ENCODE data around the gene UVSSA.

UVSSA gene

DNA sequence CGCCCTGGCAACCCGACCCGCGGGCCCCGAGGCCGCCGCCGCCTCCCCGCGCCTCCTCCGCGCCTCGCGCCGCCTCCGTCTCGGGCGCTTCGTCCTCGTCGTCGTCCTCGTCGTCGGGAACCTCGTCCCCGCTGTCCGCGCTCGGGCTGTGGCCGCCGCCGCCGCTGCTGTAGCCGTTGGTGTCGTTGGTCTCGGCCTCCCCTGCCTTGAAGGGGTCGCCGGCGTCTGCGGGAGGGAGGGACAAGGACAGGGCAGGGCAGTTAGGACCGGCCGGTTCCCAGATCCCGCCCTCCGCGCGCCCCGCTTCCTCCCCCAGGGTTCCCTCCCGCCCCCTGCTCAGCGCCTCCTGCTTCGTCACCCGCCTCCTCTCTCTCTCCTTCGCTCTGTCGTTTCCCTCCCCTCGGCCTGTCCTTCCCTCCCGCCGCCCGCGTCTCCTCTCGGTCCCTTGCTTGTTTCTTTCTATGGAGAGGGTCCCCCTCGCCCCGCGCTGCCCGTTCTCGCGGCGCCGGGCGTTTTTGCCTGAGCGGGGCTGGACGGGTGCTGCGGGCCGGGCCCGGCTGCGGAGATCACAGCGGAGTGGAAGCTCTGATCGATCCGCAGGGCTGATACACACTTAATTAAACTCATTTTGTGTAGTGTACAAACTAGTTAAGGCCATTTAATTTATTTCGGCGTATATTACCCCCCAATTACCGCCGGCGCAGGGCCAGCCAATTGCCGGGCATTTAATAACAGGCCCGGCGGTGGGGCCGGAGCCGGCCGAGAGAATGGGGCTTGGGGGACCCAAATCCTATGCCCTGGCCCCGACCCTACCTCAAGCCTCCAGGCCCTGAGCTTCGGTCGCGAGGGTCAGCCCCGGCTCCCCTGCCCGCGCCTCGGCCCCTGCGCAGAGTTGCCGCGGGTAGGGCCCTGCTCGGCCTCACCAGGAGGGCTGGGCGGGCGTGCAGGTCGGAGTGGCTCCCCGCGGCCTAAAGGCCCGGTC is 56.9 kb downstream of the UVSSA start:
- H3K9me3 ChIP-seq (ENCODE audit: control insufficient read depth, insufficient read depth, low read length), result no peaks in the 10 kb centered on the region
- H3K36me3 ChIP-seq (ENCODE audit: control insufficient read depth, insufficient read depth, low read length), result no peaks in the 10 kb centered on the region
- H3K27me3 ChIP-seq (ENCODE audit: control insufficient read depth, insufficient read depth, low read length), result peaks cover 68% of the 10 kb centered on the region
- H3K4me3 ChIP-seq (ENCODE audit: low read depth, low read length), result no peak overlapping the region
- no peak overlapping the region for H3K9ac ChIP-seq (ENCODE audit: low read depth, low read length)
- H3K4me1 ChIP-seq (ENCODE audit: control insufficient read depth, insufficient read depth, low read length), result no peaks in the 10 kb centered on the region

DNA sequence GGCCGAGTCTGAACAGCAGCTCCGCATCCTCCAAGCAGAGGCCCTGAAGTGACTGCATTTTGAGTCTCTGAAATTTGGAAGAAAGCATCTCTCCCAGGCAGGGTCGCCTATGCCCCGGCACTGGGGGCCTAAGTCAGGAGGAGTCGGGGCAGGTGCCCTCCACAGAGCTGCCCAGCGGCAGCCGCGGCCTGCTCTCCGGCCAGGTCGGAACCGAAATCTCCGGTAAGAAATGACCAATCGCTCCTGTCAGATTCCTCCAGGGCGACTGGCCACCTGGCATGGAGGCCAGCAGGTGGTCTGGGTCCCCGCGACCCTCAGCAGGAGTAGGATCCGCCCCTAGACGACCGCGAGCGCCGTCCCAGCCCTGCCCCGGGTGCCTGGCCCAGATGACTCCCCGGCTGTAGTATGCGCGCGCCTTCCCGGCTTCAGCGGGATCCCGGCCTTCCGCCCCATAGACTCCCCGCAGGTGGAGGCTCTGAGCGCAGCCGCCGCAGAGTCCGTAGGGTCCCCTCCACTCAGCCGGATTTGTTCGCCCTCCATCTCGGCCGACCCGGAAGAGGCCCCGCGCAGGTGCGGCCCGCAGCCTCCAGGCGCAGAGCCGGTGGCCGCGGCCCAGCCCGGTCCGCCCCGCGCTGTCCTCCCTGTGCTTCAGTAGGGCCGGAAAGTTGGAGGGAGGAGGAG is 57.7 kb downstream of the UVSSA start:
- Histone ChIP-seq H3K27me3 (ENCODE audit: control insufficient read depth, insufficient read depth, low read length) (peaks cover 77% of the 10 kb centered on the region), H3K9ac (ENCODE audit: low read depth, low read length) (no peak overlapping the region), H3K4me3 (ENCODE audit: low read depth, low read length) (no peak overlapping the region), H3K9me3 (ENCODE audit: control insufficient read depth, insufficient read depth, low read length) (no peaks in the 10 kb centered on the region), H3K4me1 (ENCODE audit: control insufficient read depth, insufficient read depth, low read length) (no peaks in the 10 kb centered on the region), H3K36me3 (ENCODE audit: control insufficient read depth, insufficient read depth, low read length) (no peaks in the 10 kb centered on the region)

DNA sequence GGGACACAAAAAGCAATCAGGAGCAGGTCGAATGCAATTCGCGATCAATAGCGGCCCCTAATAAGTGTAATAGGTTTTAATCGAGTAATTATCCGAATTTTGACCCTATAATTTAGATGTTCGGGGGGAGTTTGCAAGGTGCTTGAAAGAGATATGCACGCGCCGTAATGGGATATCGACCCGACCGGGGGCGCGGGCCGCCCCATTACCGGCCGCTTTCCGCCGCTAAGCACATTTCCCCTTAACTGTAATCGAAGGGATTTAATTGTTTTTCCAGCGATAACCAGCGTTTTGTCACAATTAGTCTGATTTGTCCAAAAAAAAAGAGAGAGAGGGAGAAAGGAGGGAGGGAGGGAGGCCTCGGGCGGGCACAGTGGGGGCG is 58.2 kb downstream of the UVSSA start:
- H3K27me3 ChIP-seq (ENCODE audit: control insufficient read depth, insufficient read depth, low read length), result peaks cover 82% of the 10 kb centered on the region
- H3K4me3 ChIP-seq (ENCODE audit: low read depth, low read length), result no peak overlapping the region
- no peaks in the 10 kb centered on the region for H3K4me1 ChIP-seq (ENCODE audit: control insufficient read depth, insufficient read depth, low read length)
- no peak overlapping the region for H3K9ac ChIP-seq (ENCODE audit: low read depth, low read length)
- H3K9me3 ChIP-seq (ENCODE audit: control insufficient read depth, insufficient read depth, low read length), result no peaks in the 10 kb centered on the region
- H3K36me3 ChIP-seq (ENCODE audit: control insufficient read depth, insufficient read depth, low read length), result no peaks in the 10 kb centered on the region

DNA sequence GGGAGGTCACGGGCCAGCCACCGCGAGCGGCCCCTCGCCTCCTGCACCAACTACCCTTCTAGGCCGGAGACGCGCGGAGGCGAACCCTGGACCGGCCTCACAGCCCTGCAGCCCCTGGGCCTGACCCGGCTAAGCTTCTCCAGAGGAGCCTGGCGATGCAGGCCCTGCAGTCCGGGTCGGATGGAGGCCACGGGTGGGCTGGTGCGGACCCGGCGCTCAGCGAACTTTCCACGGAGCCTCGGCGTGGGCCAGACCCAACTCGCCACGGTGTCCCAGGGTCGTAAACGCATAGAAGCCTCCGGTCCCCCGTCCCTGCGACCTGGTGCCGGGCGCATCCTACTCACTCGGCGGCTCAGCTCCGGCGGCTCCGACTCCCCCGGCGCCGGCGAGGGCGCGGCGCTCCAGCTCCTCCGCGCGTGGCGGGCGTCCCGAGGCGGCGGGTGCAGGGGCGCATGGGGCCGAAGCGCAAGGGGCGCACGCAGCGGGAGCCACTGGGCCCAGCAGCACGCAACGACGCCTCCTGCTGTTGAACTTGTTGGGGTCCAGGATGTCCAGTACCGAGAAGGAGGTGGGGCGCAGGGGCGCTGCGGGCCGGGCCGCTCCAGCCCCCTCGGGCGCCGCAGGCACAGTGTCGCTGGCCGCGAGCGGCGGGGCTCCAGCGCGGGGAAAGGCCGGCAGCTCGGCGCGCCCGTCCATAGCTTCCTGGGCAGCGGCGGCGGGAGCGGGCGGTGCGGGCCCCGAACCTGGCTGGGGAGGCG is 58.8 kb downstream of the UVSSA start:
- H3K9me3 ChIP-seq (ENCODE audit: control insufficient read depth, insufficient read depth, low read length), result no peaks in the 10 kb centered on the region
- peaks cover 83% of the 10 kb centered on the region for H3K27me3 ChIP-seq (ENCODE audit: control insufficient read depth, insufficient read depth, low read length)

DNA sequence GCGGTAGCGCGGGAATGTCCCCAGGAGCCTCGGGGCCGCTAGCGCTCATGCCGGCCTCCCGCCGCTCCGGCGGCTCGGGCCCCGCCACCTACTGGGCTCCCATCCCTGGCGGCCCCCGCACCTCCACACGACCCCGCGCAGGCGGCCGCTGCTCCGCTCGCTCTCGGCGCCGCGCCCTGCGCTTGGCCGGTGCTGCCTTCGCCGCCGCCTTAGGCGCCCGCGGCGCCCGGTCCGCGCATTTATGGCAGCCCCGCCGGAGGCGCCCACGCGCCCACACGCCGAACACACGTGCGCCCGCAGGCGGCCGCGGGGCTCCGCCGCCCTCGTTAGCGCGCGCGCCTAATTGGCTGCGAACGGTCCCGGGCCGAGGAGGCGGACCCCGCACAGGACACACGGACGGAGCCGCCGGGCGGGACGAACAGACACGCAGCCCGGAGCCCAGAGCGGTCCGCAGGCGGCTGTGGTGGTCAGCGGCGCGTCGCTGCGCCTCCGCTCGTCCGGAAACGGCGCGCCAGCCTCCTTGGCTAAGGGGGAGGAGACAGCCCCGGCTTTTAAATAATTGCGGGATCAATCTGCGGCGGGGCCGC is 59.5 kb downstream of the UVSSA start, which contains the start of gene NKX1-1:
NKX1-1 (minus strand) TSS at position 49 of the 587 bp plus-strand sequence; CDS start at position 49, 0 bp downstream.
- peaks cover 87% of the 10 kb centered on the region for H3K27me3 ChIP-seq (ENCODE audit: control insufficient read depth, insufficient read depth, low read length)
- H3K4me3 ChIP-seq (ENCODE audit: low read depth, low read length), result peak within 1 kb of the TSS; percentile 32
- H3K9me3 ChIP-seq (ENCODE audit: control insufficient read depth, insufficient read depth, low read length), result no peaks in the 10 kb centered on the region
- H3K9ac ChIP-seq (ENCODE audit: low read depth, low read length), result no peak within 1 kb of the TSS
- H3K4me1 ChIP-seq (ENCODE audit: control insufficient read depth, insufficient read depth, low read length), result no peaks in the 10 kb centered on the region
- H3K36me3 ChIP-seq (ENCODE audit: control insufficient read depth, insufficient read depth, low read length), result no peaks in the 10 kb centered on the region

More for the DNA sequence above, 58.8 kb downstream of the UVSSA start:
- Histone ChIP-seq H3K9ac (ENCODE audit: low read depth, low read length) (no peak overlapping the region), H3K4me3 (ENCODE audit: low read depth, low read length) (no peak overlapping the region), H3K4me1 (ENCODE audit: control insufficient read depth, insufficient read depth, low read length) (no peaks in the 10 kb centered on the region), H3K36me3 (ENCODE audit: control insufficient read depth, insufficient read depth, low read length) (no peaks in the 10 kb centered on the region)

DNA sequence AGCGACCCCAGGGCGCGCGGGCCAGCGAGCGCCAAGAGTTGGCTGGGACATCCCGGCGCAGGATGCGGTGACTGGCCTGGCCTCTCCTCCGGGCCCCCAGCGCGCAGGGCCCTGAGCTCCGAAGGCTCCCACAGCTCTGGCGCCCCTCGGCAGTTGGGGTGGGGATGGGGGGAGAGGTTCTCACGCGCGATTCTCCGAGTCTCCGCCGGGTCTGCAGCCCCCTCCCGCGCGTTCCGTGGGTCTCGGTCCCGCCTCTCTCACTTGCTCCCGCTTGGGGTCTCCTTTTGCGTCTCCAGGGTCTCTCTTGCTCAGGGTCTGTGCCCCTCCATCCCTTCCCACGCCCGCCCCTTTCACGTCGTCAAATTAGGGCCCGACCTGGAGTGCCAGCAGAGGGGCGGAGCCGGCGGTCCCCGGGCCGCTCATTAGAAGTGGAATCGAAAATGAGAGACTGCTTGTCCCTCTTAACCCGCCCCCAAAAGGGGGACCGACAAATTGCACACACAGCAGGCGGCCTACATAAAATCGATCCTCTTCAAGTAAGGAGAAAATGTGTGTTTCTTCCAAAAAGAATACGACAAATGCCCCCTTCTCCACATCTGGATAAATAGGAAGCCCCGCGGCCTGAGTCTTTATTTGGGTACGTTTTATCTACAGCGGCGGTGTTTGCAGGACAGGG is 60.1 kb downstream of the UVSSA start:
- H3K9ac ChIP-seq (ENCODE audit: low read depth, low read length), result no peak overlapping the region
- peak overlapping the region; percentile 32 for H3K4me3 ChIP-seq (ENCODE audit: low read depth, low read length)
- H3K4me1 ChIP-seq (ENCODE audit: control insufficient read depth, insufficient read depth, low read length), result no peaks in the 10 kb centered on the region
- H3K36me3 ChIP-seq (ENCODE audit: control insufficient read depth, insufficient read depth, low read length), result no peaks in the 10 kb centered on the region
- no peaks in the 10 kb centered on the region for H3K9me3 ChIP-seq (ENCODE audit: control insufficient read depth, insufficient read depth, low read length)
- peaks cover 86% of the 10 kb centered on the region for H3K27me3 ChIP-seq (ENCODE audit: control insufficient read depth, insufficient read depth, low read length)

DNA sequence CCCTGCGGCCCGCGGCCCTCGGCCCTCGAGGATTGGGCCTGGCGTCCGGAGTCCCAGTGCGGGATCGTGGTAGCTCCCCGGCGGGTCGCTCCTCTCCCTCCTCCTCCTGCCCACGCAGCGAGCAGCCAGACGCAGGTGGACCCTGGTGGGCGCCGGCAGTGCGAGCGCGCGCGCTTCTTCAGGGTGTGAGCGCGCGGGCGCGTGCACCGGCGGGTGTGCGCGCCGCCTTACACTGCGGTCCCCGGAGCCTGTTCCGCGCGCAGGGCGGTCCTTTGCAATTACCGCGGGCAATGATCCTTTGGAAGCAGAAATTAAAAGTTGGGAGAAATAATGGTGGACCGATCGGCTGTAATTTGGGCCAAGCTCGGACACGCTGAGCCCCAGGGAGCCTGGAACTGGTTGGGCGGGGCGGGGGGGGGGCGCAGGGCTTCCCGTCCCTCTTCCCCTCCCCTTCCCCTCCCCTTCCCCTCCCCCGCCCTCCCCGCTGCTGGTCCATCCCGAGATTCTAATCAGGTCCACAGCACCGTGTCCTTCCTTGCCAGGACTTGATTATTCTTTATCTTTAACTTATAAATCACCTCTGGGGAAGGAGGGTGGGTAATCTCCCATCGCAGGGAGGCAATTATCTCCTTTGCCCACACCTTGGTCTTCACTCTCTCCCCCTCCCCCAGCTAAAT is 60.8 kb downstream of the UVSSA start:
- Histone ChIP-seq H3K9me3 (ENCODE audit: control insufficient read depth, insufficient read depth, low read length) (no peaks in the 10 kb centered on the region), H3K4me1 (ENCODE audit: control insufficient read depth, insufficient read depth, low read length) (no peaks in the 10 kb centered on the region), H3K36me3 (ENCODE audit: control insufficient read depth, insufficient read depth, low read length) (no peaks in the 10 kb centered on the region), H3K9ac (ENCODE audit: low read depth, low read length) (no peak overlapping the region), H3K4me3 (ENCODE audit: low read depth, low read length) (peak overlapping the region; percentile 32), H3K27me3 (ENCODE audit: control insufficient read depth, insufficient read depth, low read length) (peaks cover 89% of the 10 kb centered on the region)

DNA sequence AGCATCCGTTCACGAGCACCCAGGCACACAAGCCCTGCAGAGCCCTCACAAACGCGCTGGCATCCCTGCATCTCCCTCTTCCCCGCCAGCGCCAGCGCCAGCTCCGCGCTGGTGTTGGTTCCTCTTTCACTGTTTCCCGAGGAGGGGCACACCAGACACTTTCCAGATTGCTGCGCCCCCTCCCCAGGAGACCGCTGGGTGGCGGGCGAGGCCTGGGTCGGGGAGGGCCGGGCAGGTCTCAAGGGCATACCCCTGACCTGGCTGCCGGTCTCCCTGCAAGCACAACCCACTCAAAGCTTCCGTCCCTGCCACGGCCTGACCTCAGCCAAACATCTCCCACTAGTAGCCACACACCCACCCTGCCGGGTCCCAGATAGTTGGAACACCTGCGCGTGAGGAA is 61.4 kb downstream of the UVSSA start:
- no peaks in the 10 kb centered on the region for H3K4me1 ChIP-seq (ENCODE audit: control insufficient read depth, insufficient read depth, low read length)
- H3K9ac ChIP-seq (ENCODE audit: low read depth, low read length), result no peak overlapping the region
- H3K9me3 ChIP-seq (ENCODE audit: control insufficient read depth, insufficient read depth, low read length), result no peaks in the 10 kb centered on the region
- peaks cover 91% of the 10 kb centered on the region for H3K27me3 ChIP-seq (ENCODE audit: control insufficient read depth, insufficient read depth, low read length)
- no peaks in the 10 kb centered on the region for H3K36me3 ChIP-seq (ENCODE audit: control insufficient read depth, insufficient read depth, low read length)
- no peak overlapping the region for H3K4me3 ChIP-seq (ENCODE audit: low read depth, low read length)

DNA sequence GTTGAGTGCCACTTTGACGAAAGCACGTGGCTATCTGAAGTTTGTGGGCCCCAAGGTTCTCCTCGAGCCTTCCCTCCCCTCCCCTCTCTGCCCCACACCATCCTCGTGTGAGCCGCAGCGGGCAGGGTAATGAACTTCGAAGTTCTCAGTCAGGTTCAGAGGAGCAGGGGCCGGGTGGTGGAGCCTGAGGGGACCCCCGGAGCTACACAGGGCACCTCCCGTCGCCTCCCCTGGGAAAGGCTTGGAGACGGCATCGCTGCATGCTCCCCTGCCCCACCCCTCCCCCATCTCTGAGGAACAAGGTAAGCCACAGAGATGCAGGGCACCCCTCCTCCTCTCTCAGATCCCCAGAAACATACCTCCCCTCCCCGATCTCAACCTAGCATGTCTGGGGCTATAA is 62.1 kb downstream of the UVSSA start:
- Histone ChIP-seq H3K9ac (ENCODE audit: low read depth, low read length) (no peak overlapping the region), H3K27me3 (ENCODE audit: control insufficient read depth, insufficient read depth, low read length) (peaks cover 94% of the 10 kb centered on the region), H3K9me3 (ENCODE audit: control insufficient read depth, insufficient read depth, low read length) (no peaks in the 10 kb centered on the region), H3K4me1 (ENCODE audit: control insufficient read depth, insufficient read depth, low read length) (no peaks in the 10 kb centered on the region), H3K36me3 (ENCODE audit: control insufficient read depth, insufficient read depth, low read length) (no peaks in the 10 kb centered on the region), H3K4me3 (ENCODE audit: low read depth, low read length) (no peak overlapping the region)

DNA sequence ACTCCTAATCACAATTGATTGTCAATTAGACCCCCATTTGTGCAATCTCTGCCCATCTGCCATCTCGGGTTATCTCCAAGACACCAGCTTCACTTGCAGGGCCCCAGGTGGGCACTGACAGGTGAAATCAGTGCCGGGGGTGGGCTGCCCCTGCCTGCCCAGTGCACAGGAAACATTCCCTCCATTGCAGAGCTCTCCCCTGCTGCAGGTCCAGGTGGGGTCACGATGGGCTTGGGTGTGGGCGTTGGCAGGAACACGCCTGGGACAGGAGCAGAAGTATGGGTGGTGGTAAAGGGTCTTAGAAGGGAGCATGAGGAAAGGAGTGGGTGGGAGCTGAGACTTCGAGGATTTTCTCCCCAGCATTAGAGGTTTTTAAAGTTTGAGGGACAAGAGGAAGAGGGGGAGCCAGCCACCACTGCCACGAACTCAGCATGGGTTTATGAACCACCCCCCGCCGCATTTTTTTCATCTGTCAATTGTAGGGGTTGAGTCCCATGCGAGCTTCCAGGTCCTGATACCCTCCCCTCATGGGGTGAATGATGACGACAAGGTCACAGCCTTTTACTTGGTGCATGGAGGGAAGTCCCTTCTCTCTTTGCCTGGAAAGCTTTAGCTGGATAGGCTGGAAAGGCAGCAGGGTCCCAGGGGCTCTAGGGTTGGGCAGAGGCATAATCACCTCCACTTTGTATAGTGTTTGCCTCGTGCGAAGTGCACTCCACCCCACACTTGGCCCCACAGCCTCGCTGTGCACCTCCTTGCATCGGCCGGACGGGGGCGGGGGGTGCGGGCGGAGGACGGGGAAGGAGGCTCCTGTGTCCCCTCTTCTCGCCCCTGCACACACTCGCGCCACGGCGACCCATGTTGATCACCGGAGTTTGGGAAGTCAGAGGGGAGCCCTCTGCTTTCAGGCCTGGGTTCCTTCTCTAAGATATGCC is 62.8 kb downstream of the UVSSA start:
- Histone ChIP-seq H3K27me3 (ENCODE audit: control insufficient read depth, insufficient read depth, low read length) (peaks cover 87% of the 10 kb centered on the region), H3K4me3 (ENCODE audit: low read depth, low read length) (no peak overlapping the region), H3K4me1 (ENCODE audit: control insufficient read depth, insufficient read depth, low read length) (no peaks in the 10 kb centered on the region), H3K9me3 (ENCODE audit: control insufficient read depth, insufficient read depth, low read length) (no peaks in the 10 kb centered on the region), H3K36me3 (ENCODE audit: control insufficient read depth, insufficient read depth, low read length) (no peaks in the 10 kb centered on the region), H3K9ac (ENCODE audit: low read depth, low read length) (no peak overlapping the region)
